Stimulated activated CD4-positive, alpha-beta T cell treated with anti-CD3 and anti-CD28 coated beads, Interleukin-4, amount 100 ng/mL, for 24 hours (primary cell): Measurements from ENCODE around the gene ASXL1.

Experiments
- DNase-seq: peaks from one replicate; pipeline ENCODE4 v3.0.0-alpha.2; 2020

ASXL1 gene

DNA sequence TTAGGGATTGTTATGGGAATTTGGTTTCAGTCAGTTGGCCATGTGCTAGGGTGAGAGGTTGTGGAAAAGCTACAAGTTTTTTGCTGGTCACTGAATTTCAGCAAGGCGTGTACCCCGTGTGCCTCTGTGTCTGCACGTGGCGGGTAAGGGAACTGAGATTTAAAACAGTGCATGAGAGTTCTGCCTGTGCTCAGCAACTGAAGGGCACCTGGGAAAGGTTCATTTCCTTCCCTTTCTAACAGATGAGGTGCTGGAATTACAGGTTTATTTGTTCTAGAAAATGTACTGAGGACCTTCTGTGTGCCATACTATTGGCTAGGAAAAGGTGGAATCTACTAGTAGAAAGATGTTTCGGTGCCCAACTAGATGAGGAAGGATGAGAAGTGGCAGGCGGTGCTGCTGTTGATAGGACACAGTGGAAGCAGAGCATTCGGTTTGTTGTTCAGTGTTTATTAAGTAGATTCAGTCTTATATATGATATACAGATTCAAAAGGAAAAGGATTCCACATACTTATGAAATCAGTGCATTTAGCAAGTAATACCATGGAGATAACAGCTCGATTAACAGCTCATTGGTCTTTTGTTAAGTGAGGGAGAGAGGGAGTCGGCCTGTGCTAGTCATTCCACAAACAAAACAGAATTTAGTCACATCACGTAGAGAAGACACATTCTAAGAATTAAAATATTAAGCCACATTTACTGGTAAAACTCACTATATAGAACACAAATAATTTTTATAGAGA is 84.7 kb downstream of the ASXL1 start:
- DNase-seq = no peak

DNA sequence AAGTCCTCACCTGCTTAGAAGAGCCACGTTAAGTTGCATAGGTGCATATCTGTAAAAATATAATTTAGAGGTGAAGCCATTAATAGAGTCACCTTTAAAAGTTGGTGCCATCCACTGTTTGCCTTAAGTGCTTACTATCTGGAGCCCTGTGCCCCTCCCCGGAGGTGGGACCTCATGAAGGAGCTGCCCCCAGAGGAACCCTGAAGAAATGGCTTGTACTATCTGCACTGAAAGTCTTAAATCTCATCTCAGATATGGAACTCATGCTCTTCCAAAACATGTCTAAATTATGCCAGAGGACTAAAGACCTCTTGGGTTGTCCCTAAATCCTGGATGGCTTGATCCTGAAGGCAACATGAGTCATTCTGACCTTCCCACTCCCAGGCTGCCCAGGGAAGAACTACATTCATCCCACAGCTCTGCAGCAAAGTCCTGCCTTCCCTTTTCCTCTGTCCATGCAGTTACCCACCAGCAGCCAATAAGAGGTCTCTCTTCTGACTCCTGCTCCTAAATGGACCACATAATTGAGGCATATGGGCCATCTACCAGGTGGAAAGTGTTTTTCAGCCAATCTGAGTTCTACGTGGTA is 85.3 kb downstream of the ASXL1 start:
- no peak for DNase-seq

DNA sequence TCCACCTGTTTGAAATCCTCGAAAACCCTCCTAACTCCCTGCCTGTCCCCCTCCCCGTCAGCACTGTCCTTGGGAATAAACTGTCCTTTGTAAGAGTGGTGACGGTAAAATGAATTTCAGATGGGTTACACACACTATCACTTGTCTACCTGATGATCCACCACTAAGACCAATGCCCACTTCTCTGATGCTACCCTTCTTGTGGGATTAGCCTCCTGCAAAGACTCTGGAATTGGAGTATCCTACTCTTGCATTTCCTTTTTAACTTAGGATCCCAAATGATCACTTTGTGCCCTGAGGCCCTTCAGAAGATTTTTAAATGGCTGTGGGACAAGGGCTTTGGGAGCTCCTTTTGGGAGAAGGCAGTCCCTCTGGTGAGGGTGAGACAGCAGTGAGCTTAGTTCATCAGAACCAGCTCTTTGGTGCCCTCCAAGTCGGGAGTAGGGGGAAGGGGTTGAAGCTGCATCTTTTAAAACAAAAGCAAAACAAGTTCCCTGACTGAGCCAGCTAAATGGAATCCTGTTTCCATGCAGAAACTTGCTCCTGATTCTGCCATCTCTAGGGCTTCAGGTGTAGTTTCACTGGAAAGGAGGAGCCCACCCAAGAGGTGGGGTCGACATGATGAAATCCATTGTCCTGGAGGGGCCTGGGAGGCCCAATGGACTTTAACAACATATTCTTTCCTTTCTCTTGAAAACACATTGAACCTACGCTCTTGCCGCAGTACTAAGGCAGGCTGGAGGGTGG is 86.5 kb downstream of the ASXL1 start:
- no peak for DNase-seq

DNA sequence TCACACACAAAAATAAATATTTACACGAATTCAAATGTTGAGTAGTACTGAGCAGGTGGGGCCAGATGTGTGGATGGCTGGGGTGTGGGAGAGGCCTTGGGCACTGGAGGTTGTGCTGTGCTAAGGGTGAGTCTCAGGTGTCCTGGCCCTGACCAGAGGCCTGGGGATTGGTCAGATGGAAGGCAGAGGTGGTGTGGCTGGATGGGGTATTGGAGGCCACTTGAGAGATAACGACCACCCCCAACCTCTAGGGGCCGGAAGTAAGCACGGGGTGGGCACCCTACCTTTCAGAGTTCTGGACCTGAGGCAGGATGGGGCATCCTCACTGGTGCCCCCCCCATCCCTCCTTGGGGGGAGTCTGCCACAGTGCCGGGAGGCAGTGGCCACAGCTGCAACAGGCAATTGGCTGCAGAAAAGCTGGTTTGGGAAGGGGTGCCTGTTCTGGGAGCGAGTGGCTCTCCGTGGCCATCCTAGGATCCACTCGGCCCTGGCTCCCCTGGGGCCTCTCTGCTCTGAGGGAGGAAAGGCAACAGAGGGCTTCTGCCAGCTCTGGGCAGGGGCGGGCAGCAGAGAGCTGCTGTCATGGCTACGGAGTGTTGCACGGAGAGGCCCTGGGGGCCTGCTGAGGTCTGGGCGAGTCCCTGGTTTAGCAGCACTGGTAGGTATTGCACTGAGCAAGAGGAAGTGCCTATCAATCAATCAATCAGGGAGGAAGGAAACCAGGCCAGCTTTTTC is 87.6 kb downstream of the ASXL1 start:
- DNase-seq = no peak

DNA sequence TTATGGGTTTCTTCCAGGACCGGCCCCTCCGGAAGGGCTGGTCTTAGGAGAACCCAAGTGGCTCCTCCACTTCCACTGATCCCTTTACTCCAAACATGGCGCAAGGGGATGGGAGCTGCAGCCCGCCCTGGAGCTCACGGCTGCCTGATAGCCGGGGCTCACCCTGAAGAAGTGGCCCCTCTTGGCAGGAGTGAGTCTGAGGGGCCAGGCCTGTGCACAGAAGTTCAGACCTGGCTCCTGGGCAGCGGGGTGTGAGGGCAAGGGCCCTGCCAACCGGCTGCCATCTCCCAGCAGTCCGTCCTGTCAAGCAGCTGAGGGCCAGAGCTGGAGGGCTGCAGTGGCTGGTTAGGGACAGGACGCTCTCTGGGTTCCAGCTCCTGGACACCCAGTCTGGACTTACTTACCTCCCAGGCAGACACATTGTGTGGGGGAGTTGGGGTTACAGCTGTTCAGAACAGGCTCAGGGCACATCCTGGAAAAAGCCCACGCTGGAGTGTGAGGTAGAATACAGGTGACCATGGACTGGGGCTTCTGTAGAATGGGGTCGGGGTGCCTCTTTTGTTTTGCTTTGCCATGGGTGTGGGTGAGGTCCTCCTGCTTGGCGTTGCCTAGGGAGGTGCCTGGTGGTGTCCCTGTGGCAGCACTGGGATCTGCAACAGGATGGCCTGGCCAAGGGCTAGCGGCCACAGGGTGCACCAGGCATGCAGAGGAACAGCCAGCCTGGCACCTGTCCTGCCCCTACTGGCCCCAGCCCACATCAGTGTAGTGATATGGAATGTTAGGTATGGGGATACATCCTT is 88.4 kb downstream of the ASXL1 start:
- no peak for DNase-seq

DNA sequence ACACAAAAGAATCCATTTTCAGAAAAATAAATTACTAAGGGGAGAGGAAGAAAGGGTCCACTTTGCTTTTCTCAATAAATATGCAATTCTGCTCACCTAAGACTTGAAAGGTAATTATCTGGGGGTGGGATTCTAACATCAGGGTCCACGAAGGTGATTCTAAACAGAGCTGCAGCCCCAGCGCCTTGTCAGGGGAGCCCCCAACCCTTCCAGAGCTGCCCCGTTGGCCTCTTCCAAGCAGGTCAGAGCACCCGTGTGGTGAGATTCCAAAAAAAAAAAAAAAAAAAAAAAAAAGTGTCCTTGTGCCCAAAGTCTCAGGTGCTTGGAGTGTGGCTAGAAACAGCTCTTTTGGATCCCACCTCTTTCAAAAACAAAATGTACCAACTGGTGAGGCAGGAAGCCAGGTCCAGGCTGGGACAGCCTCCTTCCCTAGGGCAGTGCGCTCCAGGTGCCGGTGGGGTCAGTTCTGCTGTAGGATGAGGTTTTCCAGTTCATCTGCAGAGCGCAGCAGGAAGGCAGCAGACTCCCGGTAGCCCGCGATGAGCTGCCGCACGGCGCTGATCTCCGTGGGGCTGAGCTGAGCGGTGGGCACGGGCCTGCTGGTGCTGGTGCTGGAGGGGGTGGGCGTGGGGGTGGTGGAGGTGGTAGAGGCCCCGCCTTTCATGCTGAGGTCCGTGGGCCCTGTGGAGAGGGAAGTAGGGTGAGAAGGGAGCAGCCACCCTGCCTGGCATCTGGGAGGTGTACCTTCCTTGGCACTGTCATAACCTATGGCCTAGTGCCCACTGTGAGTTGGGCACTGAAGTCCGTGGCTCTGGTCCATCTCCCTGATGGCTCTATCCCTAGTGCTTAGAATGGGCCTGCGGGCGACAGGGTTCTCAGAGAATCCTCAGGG is 89.3 kb downstream of the ASXL1 start:
- DNase-seq = no peak

DNA sequence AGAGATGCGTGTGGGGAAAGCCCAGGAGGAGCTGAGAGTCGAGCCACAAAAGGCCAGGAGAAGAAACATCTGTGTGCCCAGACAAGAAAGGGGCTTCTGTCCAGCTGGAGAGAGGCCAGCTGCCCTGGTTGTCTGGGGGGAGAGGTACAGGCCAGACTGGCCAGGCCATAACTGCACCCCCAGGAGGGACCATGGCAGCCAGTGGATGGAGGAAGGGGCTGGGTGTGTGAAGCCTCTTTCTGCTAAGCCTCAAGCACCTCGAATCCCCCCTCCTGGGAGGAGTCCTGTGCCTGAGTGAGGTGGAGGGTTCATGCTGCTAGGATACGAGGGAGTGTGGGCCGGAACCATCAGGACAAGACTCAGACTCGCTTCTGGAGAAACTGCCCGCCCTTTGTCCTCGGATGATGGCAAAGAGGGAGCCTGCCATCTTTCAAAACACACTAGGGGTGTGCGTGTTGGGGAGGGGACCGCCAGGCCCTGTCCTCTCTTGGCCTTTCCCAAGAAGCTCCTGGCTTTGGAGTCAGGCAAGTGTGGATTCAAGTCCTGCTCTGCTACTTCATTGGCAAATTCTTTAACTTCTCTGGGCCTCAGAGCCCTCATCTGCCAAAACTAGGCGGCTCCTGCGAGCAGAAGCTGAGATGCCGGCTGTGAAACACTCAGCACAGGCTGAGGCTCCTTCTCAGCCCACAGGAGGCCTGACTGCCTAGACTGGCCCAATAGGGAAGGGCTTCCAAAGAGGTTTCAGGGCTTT is 90.3 kb downstream of the ASXL1 start:
- no peak for DNase-seq

DNA sequence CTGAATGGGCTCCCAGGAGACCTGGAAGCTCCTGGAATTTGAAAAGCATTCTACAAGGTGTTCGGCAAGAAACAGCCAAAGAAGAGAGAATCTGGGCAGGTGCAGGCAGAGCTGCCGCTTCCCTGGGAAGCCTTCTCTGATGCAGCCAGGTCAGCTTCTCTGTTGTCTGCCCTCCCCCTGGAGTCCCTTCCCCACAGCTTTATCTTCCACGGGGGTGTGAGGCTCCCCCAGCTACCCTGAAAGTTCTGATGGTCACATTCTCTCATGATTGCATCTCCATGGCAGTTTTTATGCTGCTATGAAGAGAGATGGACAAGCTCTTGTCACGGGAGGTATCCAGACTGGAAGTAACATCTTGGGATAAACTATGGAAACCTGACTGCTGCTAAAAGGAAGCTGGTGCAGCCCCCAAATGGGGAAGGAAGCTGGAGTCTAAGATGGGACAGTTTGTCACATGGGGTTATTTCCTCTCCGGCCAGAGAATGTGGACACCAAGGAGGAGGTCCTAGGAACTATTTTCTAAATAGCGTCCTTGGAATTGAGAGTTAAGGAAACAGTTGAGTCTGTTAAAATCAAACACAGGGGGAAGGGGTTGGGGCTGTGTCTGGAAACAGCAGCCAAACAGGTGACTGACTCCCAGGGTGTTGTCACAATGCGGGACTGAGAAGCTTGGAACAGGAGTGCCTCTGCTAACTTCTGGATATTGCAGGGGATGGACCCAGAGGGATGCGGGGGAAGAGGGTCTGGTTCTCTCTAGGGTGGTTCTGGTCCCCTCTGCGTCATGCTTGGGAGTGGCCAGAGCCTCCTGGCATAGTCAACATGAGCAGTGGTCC is 91.1 kb downstream of the ASXL1 start:
- DNase-seq = no peak

DNA sequence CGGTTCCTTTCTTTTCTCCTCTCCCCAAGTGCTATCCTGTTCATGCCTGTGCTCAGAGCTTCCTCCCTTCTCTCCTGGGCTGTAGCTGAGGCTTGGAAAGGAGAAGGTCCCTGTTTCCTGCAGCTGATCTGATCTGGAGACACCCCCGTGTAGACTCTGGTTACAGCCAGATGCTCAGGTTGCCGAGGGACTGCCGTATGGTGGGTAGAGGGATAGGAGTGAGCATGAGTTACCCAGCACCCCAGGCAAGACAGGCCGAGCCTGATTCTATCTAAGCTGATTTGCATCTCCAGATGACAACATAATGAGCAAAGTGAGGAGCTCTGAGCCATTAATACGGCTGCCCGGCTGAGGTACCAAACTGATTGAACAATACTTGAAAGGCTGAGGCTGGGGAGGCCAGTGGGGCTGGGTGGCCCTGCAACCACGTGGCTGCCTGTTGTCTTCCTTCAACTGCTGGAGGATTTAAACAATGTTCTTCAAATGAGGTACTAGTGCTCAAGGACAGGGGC is 91.8 kb downstream of the ASXL1 start:
- DNase-seq = no peak

DNA sequence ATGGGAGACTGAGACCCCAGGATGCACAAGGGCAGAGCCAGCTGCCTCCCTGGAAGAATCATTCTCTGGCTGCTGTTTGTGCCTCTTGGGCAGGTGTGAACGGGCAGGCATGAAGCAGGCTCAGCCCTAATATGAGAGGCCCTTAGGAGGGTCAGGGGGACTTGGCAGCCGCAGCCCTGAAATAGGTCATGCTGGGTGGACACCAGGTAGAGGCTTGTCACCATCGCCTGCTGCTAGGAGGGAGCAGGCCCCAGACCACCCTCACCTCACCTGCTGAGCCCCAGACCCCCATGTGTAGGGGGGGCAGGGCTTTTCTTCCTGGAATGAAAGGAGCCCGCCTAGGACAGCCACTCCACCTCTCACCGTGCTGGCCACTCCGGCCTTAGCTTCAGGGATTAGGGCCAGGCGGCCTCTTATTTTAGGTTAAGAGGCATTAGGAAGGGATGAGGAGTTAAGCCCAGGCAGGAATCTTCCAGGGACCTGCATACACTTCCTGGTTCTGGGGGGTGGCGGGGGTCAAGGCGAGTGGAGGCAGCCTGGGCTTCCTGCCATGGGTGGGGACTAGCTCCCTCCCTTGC is 92.4 kb downstream of the ASXL1 start:
- no peak for DNase-seq

DNA sequence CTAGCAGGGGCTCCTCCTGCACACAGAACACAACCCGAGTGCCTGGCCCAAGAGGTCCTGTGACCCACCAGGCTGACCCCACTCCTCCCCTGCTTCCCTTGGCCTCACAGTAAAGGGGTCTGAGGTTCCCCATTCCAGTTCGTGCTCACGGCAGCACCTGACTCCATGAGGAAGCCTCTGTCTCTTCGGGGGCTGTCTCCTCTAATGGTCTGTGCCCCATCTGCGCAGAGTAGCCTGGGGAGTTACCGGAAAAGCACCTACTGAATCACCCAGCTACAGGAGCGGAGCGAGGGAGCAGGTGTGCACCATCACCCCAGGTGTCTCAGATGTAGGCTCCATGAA is 93.2 kb downstream of the ASXL1 start:
- no peak for DNase-seq

DNA sequence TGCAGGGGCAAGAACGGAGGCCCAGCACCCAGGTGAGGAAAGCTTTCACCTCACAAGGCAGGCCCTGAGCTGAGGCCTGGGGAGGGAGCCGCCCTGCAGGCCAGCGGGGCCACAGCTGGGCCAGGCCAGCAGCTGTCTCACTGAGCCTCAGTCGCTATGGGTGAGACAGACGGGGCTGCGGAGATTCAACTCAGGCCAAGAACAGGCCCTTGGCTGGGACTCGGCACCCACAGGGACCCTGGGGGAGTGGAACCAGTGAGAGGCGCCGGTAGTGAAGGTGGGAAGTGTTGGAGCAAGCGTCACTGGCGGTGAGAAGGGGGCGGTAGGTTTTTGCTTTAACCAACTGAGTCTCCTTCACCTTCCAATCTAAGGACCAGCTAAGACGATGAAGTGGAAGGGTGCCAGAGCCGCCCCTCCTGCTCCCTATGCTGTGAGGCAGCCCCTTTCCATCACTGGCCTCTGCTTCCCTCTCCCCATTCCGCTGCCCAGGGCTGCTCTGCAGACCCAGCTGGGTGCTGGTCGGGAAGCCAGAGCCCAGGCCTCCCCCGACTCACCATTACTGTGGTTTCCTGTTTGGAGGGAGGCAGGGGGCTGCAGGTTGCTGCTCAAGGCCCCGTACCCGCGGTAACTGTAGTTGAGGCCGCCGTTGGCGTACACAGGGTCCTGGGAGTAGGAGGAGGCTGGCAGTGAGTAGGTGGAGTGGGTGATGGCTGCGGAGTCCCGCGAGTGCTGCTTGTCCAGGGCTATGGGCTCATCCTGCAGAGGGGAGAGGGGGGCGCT is 93.7 kb downstream of the ASXL1 start:
- DNase-seq = no peak

DNA sequence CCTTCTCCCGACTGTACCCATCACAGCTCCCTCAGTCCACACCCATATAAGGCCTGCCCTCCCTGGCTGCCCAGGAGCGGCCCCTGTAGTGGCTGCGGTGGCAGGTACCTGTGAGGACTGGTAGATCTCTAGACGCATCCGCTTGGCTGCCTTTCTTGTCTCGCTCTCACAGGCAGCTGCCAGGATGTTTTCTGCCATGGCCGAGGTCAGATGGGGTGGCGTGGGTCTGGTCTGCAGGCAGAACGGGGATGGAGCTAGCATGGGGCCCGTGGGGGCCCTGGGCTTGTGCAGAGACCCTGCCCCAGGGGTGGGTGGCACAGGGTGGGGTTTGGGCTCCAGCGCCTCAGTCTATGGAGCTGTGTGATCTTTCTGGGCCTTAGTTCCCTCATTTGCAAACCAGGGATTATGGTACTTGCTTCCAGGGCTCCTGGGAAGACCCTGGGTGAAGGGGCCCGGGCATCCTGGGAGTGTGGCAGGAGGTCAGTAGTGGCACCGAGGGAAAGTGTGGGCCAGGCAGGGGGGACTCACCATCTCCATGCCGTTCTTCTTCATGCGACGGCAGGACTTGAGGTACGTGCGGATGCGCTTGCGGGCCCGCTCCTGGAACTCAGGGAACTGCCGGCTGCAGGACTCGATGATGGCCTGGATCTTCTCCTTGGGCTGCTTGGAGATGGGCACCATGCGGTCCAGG is 94.8 kb downstream of the ASXL1 start:
- DNase-seq = no peak

DNA sequence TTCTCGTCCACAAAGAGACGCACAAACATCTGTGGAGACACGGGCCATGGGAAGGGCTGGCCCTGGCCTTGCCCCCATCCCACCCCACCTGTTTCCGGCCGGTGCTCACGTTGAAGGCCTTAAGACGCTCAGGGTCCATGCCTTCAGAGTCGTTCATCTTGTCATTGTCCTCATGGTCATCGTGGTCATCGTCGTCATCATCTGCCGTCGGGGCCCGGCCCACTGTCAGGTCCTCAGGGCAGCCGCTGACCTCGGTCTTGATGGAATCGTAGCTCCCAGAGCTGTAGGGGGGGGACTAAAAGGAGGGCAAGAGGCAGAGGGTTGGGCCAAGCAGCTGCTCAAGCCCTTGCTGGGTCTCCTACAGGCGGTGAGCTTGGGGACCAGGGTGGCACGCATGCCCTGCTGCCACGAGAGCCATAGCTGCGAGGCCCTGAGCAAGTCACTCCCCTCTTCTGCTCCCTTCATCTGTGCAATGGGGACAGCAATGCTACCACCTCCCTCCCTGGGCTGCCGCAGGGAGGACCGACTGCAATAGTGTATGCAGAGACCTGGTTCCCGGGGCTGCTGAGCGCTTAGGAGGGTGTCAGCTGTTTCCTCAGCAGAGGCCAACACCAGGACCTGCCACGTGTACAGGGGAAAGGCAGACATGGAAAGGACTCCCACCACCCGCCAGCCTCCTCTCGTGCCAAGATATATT is 95.5 kb downstream of the ASXL1 start:
- no peak for DNase-seq

DNA sequence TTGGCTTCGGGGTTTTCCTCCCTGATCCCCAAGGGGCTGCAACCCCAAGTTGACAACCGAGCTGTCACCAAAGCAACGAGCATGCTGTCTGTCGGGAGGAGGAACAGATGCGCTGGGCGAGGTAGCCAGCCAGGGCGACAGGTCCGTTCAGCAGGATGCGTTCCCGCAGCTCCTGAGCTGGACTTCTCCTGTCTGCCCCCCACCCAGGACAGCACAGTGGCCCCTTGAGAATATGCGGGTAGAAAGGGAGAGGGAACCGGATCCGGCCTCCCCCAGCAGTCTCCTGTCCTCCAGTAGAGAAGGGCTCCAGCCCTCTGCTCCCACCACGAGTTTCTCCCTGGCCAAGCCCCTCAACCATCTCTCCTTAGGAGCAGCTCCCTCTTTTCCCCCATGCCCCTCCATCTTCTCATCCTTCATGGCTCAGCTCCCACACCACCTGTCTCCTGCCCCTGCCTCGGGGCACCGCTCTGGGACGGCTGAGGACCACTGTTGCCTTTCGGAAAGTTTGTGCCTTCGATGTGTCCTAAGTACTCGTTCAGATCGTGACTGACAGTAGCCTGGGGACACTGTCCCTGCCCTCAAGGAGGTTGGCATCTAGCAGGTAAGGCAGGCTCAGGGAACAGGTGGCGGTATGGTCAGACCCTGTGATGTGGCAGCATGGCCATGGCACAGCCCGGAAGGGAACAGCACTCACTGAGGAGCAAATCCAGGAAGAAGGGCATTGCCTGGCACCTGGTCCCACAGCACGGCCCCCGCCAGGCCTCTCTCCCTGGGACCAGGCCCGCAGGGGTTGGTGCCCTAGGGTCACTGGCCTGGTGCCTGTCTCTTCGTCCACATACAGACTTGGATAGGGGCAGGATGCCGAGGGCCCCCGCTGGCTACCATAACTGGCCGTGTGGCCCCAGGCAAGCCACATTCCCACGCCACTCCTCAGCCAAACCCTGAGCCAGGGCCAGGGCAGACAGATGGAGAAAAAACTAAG is 96.3 kb downstream of the ASXL1 start:
- no peak for DNase-seq
